Brain microvascular endothelial cell (primary cell): ENCODE measurements around the gene ZNF57.

Source experiments
- DNase-seq: peaks from one replicate; pipeline ENCODE4 v3.0.0-alpha.2; 2020
- H3K27ac ChIP-seq: fragments of 250-450 bp; sonication (Bioruptor Pico); 2 replicates; pipeline ENCODE4 v1.5.1; 2020; ENCODE audit warnings: mild to moderate bottlenecking, moderate library complexity
- H3K27me3 ChIP-seq: fragments of 250-450 bp; sonication (Bioruptor Pico); replicated peaks from 2 replicates; pipeline ENCODE4 v1.5.1; 2020; ENCODE audit warnings: mild to moderate bottlenecking
- H3K36me3 ChIP-seq: fragments of 250-450 bp; sonication (Bioruptor Pico); replicated peaks from 2 replicates; pipeline ENCODE4 v1.5.1; 2020; ENCODE audit warnings: mild to moderate bottlenecking
- H3K4me3 ChIP-seq: 2 replicates; pipeline ENCODE4 v1.5.1; 2011; ENCODE audit warnings: low read depth, mild to moderate bottlenecking, control low read depth, low read length, moderate library complexity
- in situ Hi-C: cut with HindIII; loops from 2 replicates; pipeline ENCODE4 v1.10.0; 2017; ENCODE audit warnings: low sequenced_read_pairs, low pct_ligation_motif_present
- TF ChIP-seq, protein P1 (sequence below): IDR thresholded peaks from 2 replicates; pipeline ENCODE4 v1.5.1; 2011; ENCODE audit warnings: low read depth, mild to moderate bottlenecking, moderate library complexity, low read length, control low read depth, inconsistent platforms; ENCODE audit errors: missing control alignments

ZNF57 gene

GRCh38 chr19:2944403-2944774, 43.7 kb downstream of the ZNF57 start:
- TF ChIP-seq, protein P1, sequence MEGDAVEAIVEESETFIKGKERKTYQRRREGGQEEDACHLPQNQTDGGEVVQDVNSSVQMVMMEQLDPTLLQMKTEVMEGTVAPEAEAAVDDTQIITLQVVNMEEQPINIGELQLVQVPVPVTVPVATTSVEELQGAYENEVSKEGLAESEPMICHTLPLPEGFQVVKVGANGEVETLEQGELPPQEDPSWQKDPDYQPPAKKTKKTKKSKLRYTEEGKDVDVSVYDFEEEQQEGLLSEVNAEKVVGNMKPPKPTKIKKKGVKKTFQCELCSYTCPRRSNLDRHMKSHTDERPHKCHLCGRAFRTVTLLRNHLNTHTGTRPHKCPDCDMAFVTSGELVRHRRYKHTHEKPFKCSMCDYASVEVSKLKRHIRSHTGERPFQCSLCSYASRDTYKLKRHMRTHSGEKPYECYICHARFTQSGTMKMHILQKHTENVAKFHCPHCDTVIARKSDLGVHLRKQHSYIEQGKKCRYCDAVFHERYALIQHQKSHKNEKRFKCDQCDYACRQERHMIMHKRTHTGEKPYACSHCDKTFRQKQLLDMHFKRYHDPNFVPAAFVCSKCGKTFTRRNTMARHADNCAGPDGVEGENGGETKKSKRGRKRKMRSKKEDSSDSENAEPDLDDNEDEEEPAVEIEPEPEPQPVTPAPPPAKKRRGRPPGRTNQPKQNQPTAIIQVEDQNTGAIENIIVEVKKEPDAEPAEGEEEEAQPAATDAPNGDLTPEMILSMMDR = no peak
- Histone ChIP-seq H3K27me3 (no peaks in the 10 kb centered on the region), H3K36me3 (no peaks in the 10 kb centered on the region), H3K27ac (no peak overlapping the region), H3K4me3 (peak overlapping the region; percentile 75)
- no peak for DNase-seq
- in situ Hi-C loops = no loop called here

- H3K4me3 ChIP-seq = peak within 1 kb of the TSS; percentile 75
- in situ Hi-C loops = no loop called here
- TF ChIP-seq, protein P1 = peak; percentile 14
- H3K27ac ChIP-seq = peak within 1 kb of the TSS; percentile 82
- peak; percentile 99 for DNase-seq
- H3K36me3 ChIP-seq = no peaks in the 10 kb centered on the region
- no peaks in the 10 kb centered on the region for H3K27me3 ChIP-seq
Observed at GRCh38 chr19:2944775-2945574, 44.2 kb downstream of the ZNF57 start, which contains the start of gene ZNF77. TSS of gene ZNF77 (minus strand) at chr19:2944971. CDS start at chr19:2944840, 131 bp downstream.

- Histone ChIP-seq H3K27ac (peak overlapping the region; percentile 82), H3K27me3 (no peaks in the 10 kb centered on the region), H3K36me3 (no peaks in the 10 kb centered on the region), H3K4me3 (peak overlapping the region; percentile 75)
- in situ Hi-C loops = no loop called here
- TF ChIP-seq, protein P1 = no peak
- DNase-seq = no peak
Observed at GRCh38 chr19:2945575-2946184, 45.0 kb downstream of the ZNF57 start.

- peak overlapping the region; percentile 85 for H3K27ac ChIP-seq
- H3K36me3 ChIP-seq = no peaks in the 10 kb centered on the region
- no peaks in the 10 kb centered on the region for H3K27me3 ChIP-seq
- in situ Hi-C loops = no loop called here
- TF ChIP-seq, protein P1 = no peak
- peak; percentile 54 for DNase-seq
- peak overlapping the region; percentile 98 for H3K4me3 ChIP-seq
Observed at GRCh38 chr19:2949939-2950285, 49.2 kb downstream of the ZNF57 start.

DNA sequence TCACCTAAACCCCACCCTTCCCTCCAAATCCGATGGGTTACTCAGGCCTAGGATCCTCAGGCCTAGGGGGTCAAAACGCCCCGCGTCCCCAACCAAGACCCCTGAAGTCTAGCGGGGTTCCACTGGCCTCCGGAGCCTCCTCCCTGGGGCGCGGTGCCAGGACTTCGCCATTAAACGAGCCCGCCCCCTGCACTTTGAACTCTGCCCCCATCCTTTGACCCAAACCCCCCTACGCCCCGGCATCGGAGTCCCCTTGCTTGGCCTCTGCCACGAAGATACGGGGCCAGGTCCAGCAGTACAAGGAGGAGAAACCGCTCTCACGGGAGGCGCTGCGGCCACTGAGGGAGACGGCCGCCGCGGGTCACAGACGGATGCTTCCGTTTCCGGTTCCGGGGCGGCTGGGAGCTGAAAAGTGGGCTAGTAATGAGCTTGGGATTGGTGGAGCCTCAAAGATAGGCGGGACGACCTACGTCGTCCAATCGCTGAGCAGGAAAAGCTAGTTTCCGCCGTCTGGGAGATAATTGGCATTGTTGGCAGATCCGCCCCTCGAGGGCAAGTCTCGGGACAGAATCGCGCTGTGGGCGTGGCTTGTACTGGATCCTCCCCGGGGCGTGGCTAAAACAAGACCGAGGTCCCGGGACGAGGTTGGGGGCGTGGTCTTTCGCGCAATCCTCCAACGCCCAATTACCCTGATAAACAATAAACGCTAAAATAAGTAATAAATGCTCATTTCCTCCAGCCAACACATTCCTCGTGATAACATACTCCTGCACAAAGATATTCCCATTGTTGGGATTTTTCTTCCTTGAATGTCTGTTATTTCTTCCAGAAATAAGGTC, 49.8 kb downstream of the ZNF57 start:
- peak overlapping the region; percentile 85 for H3K27ac ChIP-seq
- in situ Hi-C loops = no loop called here
- peak; percentile 99 for DNase-seq
- H3K4me3 ChIP-seq = peak overlapping the region; percentile 98
- H3K27me3 ChIP-seq = no peaks in the 10 kb centered on the region
- TF ChIP-seq, protein P1 = no peak
- H3K36me3 ChIP-seq = no peaks in the 10 kb centered on the region
